HG03066 (cell line): ENCODE measurements around the gene SYNE4.
"Not testable (repeated sequence)": the region's sequence is repeated elsewhere in the genome, so short reads cannot be mapped to it uniquely, and the experiment has no call there.

ENCODE experiments used
- ATAC-seq: cut with Tn5 transposase; IDR thresholded peaks from one replicate; pipeline ENCODE4 v1.9.1; 2021; ENCODE audit warnings: low read depth; ENCODE audit not compliant: unreplicated experiment

Gene SYNE4

DNA sequence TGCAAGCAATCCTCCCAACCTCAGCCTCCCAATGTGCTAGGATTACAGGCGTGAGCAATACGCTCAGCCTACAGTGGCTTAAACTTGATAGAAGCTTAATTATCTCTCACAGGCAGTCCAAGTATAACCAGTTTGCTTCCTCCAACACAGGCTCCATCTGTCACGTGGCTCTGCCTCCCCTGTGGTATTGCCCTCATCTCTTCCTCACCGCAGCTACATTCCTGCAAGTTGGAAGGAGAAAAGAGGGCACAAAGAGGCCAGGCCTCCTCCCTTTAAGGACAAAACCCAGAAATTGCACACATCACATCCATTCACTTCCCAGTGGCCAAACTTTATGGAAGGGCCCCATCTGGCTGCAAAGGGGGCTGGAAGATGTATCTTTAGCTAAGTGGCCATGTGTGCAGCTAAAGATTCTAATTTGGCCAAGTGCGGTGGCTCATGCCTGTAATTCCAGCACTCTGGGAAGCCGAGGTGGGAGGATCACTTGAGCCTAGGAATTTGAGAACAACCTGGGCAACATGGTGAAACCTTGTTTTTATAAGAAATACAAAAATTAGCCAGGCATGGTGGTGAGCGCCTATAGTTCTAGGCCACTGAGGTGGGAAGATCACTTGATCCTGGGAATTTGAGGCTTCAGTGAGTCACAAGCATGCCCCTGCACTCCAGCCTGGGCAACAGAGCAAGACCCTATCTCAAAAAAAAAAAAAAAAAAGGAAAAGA lies 16.7 kb downstream of the SYNE4 start:
- ATAC-seq, result no peak

- no peak for ATAC-seq
Measured at GRCh38 chr19:35990771-35991730, 17.6 kb downstream of the SYNE4 start.

DNA sequence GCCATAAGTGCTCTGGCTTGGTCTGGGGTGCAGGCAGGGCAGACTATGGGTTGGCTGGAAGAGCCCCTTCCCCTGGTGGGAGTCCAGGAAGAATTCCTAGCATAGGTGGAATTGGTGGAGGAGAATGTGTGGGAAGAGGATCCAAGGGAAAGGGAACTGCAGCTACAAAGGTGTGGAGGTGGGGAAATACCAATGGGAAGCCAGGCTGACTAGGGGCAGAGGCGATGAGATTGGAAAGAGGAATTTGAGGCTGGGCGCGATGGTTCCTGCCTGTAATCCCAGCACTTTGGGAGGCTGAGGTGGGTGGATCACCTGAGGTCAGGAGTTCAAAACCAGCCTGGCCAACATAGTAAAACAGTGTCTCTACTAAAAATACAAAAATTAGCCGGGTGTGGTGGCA lies 18.5 kb downstream of the SYNE4 start:
- no peak for ATAC-seq

GRCh38 chr19:35988824-35989223 lies 19.8 kb downstream of the SYNE4 start:
- ATAC-seq, result no peak

- ATAC-seq, result no peak
Measured at GRCh38 chr19:35987571-35987896, 21.1 kb downstream of the SYNE4 start.

DNA sequence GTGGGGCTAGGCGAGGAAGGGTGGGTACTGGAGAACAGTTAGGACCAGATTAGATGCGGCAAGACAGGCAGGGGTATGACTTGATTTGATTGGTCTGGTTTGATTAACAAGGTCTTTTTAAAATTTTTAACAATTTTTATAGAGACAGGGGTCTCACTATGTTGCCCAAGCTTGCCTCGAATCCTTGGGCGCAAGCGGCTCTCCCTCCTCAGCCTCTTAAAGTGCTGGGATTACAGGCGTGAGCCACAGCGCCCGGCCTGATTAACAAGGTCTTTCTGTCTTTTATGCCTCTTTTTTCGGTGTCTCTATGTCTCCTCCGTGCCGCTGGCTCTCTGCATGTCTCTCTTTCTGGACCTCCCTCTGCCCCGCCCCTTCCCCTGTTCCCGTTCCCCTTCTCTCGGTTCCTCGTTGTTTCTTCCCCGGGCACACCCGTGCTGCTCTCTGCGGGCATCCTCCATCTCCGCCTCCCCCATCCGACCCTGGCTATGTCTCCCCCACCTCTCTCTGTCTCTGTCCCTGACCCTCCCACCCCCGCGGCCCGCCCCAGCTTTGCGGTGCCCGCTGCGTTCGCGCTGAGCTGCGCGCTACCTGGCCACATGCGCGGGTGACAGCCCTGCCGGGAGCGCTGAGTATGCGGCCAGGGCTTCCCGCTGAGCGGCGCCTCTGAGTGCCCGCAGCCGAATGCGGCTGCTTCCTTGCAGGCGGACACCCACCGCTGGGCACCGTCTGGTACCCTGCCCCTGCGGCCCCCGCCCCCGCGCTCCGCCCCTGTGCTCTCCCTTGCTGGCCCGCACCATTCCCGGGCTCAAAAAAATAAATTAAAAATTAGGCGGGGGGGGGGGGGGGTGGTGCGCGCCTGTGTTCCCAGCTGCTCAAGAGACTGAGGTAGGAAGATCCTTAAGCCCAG lies 21.7 kb downstream of the SYNE4 start:
- ATAC-seq, result no peak

GRCh38 chr19:35986111-35986510 lies 22.5 kb downstream of the SYNE4 start:
- ATAC-seq, result no peak

- ATAC-seq, result no peak
Measured at GRCh38 chr19:35983177-35983576, 25.4 kb downstream of the SYNE4 start.

DNA sequence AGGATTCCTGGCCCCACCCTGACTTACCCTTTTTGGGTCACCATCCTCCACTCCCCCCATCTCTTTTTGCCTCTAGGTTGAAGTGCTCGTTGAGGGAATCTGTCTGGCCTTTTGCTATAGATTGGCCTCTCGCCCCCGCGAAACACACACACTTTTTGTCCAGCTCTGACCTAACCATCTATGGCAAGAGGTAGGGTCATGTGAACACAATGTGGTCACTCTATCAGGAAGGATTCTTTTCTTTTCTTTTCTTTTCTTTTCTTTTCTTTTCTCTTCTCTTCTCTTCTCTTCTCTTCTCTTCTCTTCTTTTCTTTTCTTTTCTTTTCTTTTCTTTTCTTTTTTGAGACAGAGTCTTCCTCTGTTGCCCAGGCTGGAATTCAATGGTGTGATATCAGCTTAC lies 27.6 kb downstream of the SYNE4 start:
- not testable (repeated sequence) for ATAC-seq

DNA sequence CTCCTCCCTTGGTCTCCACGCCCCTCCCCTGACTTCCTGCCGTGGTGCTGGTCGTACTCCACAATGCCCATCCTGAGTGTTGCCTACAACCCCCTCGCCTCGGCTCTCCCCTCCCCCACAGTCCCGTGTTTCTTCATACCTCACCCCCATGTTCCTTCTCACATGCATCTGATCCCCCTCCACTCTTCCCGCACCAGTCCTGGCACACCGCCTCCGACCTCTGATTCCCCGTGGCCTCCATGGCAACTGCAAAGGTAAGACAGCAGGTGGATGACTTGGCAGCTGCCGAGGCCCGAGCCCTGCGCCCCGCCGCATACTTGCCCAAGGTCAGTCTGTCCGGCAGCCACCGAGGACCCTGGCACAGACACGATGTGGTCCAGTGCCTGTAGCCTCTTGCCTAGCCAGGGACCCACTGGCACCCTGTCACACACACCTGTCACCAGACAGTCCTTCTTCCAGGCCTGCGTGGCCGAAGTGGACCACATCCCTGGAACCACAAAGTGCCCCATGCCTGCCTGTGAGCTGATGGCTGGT lies 29.7 kb downstream of the SYNE4 start:
- ATAC-seq, result no peak

DNA sequence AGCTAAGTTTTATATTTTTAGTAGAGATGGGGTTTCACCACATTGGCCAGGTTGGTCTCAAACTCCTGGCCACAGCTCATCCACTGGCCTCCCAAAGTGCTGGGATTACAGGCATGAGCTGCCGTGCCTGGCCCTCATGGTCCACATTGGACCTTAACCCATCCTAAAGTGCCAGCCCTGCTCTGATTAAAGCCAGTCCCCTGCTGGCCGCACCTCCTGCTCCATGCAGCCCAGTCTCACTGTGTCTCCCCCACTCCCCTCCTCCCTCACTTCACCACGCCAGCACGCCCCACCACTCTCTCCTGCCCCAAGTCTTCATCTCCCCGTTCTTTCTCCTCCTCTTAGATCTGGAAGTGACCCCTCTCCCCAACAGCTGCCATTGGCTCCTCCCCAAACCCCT lies 30.3 kb downstream of the SYNE4 start:
- no peak for ATAC-seq

GRCh38 chr19:35977446-35978222 lies 31.0 kb downstream of the SYNE4 start:
- no peak for ATAC-seq

GRCh38 chr19:35975608-35976214 lies 32.9 kb downstream of the SYNE4 start:
- no peak for ATAC-seq

DNA sequence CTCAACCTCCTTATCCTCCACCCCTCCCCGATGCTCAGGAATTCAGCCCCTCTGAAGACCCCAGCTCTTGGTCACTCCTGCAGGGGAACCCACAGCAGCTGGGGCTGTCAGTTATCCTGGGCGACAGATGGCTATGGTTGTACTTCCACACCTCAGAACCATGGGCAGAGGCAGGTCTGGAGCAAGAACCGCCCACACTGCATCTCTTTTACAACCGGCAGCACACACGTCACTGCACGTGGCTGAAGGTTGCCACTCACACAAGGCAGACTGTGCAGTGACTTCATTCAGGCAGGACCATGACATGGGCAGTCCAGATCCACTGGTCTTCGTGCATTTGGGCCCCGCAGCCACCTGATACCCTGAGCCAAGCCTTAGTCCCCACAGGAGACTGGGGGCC lies 35.1 kb downstream of the SYNE4 start:
- ATAC-seq, result no peak

GRCh38 chr19:35966771-35967170 lies 41.8 kb downstream of the SYNE4 start:
- no peak for ATAC-seq

DNA sequence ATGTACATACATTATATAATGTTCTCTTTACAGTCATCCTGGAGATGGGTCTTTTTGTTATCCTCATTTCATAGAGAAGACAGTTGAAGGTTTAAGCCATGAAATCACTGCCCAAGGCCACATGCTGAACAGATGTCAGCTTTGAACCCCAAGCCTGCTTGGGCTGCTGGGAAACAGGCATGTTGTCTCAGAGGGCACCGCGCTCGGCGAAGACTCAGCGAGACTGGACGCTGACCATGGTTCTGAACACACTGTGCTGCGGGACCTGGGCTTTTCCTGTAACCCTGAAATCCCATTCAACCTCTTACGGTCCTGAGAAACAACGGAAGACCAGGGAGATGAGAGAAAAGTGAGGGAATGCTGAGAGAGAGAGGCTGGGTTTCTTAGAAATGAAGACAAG lies 45.1 kb downstream of the SYNE4 start:
- no peak for ATAC-seq

GRCh38 chr19:35960432-35960972 lies 48.1 kb downstream of the SYNE4 start:
- no peak for ATAC-seq

DNA sequence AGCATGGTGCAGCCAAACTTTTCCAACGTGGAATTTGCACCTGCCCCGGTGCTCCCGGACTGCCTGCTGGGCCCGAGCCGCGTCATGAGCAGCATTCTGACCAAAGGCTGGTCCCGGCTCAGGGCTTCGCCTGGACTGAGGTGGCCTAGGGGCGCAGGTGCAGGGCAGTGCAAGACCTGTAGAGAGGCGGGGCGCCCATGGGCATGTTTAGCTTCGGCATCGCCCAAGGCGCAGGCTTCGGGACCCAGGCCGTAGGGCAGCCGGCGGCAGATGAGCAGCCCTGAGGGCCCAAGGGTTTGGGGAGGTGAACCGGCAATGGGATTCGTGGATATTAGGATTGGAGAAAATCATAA lies 48.7 kb downstream of the SYNE4 start:
- no peak for ATAC-seq
